ENCODE measurements around the gene PFKFB3. TPM values are rescaled to one million over a fixed set of nuclear protein-coding genes. Genes with fewer than 3 reads are reported as not detected.
A peak's percentile ranks its signal among the peaks of the same experiment; 100 is the strongest.

The PFKFB3 gene
- total and polyA plus RNA-seq, 2 of the 13 experiments (the other 11 are each of a cell fraction or from before 2014, with no cell fraction given), result 1.2 to 13.3 TPM

- TF ChIP-seq NFE2L1 (CRISPR knock-in tag; IDR thresholded peaks at IDR 0.05; ENCODE audit: borderline replicate concordance) (no peak), TEF (CRISPR knock-in tag; IDR thresholded peaks at IDR 0.05) (no peak), HMGXB3 (CRISPR knock-in tag; IDR thresholded peaks at IDR 0.05; ENCODE audit: borderline replicate concordance) (peak; percentile 75; the same call in 1 of the 2 replicates), ZBTB46 (CRISPR knock-in tag; IDR thresholded peaks at IDR 0.05; ENCODE audit: borderline replicate concordance) (no peak), FOSL2 (CRISPR knock-in tag; IDR thresholded peaks at IDR 0.05) (peak; percentile 94), MBD4 (IDR thresholded peaks at IDR 0.05; ENCODE audit: borderline replicate concordance, low read length) (no peak), MEIS1 (CRISPR knock-in tag; IDR thresholded peaks at IDR 0.05; ENCODE audit: borderline replicate concordance) (no peak), FOXA1 (IDR thresholded peaks at IDR 0.05) (no peak), FOXA1 (CRISPR knock-in tag; IDR thresholded peaks at IDR 0.05) (peak; percentile 55), ZMYM2 (CRISPR knock-in tag; IDR thresholded peaks at IDR 0.05) (no peak), ZNF441 (CRISPR knock-in tag; IDR thresholded peaks at IDR 0.05; ENCODE audit: borderline replicate concordance) (no peak), TMF1 (CRISPR knock-in tag; IDR thresholded peaks at IDR 0.05; ENCODE audit: low read depth) (no peak), NAIF1 (CRISPR knock-in tag; IDR thresholded peaks at IDR 0.05; ENCODE audit: borderline replicate concordance) (no peak), NFE2 (CRISPR knock-in tag; IDR thresholded peaks at IDR 0.05) (0 out of 2 replicates have a peak, but pooled peaks have one; percentile 36)
Measured at GRCh38 chr10:6279540-6280267, 77.0 kb downstream of the PFKFB3 start (continued).
